GM18520 (cell line): ENCODE data around the gene ARID4B.
"Not testable (repeated sequence)": the region's sequence is repeated elsewhere in the genome, so short reads cannot be mapped to it uniquely, and the experiment has no call there.

Experiments used
- ATAC-seq: cut with Tn5 transposase; IDR thresholded peaks from one replicate; pipeline ENCODE4 v1.9.1; 2021; ENCODE audit not compliant: unreplicated experiment

Gene ARID4B

DNA sequence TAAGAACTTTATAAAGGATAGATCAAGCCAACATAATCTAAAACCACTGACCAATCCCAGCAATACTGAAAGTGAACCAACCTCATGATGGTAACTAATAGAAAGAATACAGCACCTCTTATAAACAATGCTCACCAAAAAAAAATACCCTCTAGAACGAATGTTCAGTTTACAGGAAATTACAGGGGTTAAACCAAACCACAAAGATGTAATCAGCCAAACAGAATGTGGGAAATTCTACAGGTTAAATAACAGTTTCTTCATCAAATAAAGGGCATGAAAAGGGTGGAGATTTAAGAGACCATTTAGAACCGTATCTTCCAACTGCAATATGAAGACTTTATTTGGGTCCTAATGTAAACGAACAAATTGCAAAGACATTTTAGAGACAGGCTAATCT is 30.4 kb downstream of the ARID4B start:
- ATAC-seq: peak; percentile 85

- ATAC-seq: no peak
Measured at GRCh38 chr1:235296729-235297128, 31.2 kb downstream of the ARID4B start.

DNA sequence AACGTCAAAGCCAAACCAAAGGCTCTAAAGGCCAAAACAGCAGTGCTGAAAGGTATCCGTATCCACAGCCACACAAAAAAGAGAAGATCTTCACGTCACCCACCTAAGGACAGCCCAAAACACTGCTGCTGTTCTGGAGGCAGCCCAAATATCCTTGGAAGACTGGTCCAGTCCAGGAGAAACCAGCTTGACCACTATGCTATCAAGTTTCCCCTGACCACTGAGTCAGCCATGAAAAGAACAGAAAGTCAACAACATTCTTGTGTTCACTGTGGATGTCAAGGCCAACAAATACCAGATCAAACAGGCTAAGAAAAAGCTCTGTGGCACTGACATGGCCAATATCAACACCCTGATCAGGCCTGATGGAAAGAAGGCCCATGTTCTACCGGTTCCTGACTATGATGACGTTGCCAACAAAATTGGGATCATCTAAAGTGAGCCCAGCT is 32.1 kb downstream of the ARID4B start:
- ATAC-seq: no peak

- no peak for ATAC-seq
Measured at GRCh38 chr1:235293322-235293942, 34.5 kb downstream of the ARID4B start.

DNA sequence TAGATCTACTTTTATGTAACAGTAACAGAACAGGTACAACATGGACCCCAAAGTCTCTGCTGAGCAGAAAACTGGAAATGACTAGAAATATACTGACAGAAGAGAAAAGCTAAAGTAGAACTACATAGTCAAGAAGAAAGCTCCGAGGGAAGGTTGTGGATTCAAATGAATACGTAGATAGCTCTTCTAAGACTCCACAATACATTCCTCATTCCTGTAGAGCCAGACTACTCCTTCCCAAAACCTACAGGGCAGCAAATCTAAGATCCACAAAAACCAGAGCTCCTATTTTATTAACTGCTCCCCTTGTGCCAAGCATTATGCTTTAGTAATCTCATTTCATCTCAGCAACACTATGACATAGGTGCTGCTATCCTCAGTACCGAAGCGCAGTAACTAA is 35.2 kb downstream of the ARID4B start:
- ATAC-seq: no peak

- ATAC-seq: no peak
Measured at GRCh38 chr1:235291599-235292091, 36.3 kb downstream of the ARID4B start.

DNA sequence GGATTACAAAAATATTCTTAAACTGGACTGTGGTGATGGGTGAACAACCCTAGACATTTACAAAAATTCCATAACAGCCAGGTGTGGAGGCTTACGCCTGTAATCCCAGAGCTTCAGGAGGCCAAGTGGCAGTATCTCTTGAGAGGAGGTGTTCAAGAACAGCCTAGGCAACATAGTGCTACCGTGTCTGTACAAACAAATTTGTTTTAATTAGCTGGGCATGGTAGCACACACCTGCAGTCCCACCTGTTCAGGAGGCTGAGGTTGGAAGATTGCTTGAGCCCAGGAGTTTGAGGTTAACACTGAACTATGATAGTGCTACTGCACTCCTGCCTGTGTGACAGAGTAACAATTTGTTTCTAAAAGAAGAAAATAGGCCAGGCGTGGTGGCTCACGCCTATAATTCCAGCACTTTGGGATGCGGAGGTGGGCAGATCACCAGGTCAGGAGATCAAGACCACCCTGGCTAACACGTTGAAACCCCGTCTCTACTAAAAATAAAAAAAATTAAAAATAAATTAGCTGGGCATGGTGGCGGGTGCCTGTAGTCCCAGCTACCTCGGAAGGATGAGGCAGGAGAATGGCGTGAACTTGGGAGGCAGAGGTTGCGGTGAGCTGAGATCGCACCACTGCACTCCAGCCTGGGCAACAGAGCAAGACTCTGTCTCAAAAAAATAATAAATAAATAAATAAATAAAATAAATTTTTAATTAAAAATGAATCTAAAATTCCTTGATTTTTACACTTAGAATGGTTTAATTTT is 37.1 kb downstream of the ARID4B start:
- ATAC-seq: no peak

GRCh38 chr1:235289859-235290739 is 37.9 kb downstream of the ARID4B start:
- no peak for ATAC-seq

DNA sequence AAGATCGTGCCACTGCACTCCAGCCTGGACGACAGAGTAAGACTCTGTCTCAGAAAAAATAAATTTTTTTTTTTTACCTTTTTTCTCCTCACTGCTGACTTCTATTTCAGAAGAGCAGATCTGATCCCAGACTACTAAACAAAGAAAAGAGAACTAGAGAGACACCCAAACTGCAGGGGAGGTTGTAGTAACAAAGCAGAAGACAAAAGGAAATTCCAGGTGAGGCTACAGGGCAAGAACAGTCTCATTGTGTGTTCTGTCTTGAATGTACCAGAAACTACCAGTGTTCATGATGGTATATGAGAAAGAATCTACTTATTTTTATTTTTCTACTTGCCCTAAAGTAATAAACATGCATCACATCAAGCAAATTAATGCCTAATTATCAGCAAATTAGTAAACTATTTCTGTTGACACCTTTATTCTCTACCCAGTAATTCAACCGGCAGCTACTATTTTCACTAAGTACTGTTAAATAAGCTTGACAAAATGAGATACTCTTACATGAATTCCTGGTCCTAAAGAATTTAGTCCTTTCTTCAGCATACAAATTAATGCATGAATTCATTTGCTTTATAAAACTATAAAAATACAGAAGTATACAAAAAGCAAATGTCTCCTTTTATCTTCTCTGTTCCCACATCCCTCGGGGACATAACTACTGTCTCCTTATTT is 40.6 kb downstream of the ARID4B start:
- no peak for ATAC-seq

DNA sequence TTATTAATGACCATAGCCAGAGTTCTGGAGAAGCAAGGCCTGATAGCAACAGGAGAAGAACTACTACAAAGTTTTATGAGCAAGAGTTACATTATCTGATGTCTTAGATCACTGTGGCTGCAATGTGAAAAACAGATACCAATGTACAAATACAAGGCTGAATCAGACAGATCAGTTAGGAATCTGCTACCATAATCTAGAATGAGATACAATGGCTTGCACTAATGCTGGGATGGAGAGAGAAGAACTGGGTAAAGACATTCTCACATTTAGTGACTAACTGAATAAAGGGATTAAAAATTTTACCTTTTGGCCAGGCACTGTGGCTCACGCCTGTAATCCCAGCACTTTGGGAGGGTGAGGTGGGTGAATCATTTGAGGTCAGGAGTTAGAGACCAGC is 41.3 kb downstream of the ARID4B start:
- no peak for ATAC-seq

DNA sequence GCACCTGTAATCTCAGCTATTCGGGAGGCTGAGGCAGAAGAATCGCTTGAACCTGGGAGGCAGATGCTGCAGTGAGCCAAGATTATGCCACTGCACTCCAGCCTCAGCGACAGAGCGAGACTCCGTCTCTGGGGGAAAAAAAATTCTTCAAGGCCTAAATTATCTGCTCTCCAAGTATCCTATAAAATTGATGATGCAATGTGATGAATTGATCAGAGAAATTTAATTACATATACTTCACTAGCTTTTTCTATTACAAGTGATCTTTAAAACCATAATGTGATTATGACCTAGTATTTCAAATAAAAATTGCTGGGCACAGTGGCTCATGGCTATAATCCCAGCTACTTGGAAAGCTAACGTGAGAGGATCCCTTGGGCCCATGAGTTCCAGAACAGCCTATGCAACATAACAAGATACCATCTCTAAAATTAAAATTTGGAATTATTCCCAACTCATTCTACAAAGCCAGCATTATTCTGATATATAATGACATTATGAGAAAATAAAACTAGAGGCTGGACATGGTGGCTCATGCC is 43.7 kb downstream of the ARID4B start:
- no peak for ATAC-seq

DNA sequence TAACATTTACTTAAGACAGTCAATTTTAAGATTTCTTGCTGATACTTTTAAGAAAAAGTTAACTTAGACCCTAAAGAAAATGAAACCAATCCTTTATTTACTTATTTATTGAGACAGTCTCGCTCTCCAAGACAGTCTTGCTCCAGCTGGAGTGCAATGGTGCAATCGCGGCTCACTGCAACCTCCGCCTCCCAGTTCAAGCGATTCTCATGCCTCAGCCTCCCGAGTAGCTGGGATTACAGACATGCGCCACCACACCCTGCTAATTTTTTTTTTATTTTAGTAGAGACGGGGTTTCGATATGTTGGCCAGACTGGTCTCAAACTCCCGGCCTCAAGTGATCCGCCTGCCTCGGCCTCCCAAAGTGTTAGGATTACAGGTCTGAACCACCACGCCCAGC is 44.3 kb downstream of the ARID4B start:
- not testable (repeated sequence) for ATAC-seq

GRCh38 chr1:235280467-235280866 is 47.5 kb downstream of the ARID4B start:
- no peak for ATAC-seq

DNA sequence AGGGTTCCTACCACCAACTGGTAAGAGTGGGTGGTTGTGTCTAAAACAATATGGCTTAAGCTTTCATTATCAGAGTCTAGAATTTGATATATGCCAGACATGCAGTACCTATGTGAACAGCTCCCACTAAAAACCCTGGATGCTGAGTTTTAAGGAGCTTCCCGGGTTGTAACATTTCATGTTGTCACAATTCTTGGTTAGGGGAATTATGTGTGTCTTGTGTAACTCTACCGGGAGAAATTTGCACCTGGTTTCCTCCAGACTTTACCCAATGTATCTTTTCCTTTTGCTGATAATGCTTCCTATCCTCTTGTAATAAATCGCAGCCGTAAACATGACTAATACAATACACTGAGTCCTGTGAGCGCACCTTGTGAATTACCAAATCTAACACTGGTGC is 48.3 kb downstream of the ARID4B start:
- ATAC-seq: no peak

GRCh38 chr1:235278915-235279292 is 49.1 kb downstream of the ARID4B start:
- ATAC-seq: no peak

DNA sequence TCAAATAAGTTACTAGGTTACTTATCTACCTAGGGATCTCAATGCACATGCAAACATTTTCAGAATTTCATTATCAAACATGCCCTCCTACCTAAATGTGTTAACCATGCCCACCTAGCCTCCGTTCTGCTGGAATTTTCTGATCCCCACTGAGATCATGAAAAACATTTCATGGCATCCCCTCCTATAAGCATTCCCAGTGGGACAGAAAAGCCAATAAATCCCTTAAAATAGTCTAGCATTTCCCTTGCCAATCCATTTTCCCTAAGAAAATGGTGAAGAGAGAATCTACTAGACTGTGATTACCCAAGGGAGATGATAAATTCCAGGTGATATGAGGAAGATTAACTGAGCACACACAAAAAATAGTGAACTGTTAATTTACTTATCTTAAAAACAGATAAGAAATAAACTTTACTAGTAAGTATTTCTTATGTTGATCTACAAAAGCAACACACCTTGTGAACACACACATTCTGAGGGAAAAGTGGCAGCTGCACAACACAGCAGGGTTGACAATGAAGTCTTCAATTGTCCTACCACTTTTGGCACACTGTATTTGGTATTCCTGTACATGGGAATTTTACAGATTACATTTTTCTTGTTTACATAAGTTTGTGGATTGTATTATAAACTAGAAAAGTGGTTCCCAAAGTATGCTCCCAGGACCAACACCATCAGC is 49.6 kb downstream of the ARID4B start:
- ATAC-seq: no peak

DNA sequence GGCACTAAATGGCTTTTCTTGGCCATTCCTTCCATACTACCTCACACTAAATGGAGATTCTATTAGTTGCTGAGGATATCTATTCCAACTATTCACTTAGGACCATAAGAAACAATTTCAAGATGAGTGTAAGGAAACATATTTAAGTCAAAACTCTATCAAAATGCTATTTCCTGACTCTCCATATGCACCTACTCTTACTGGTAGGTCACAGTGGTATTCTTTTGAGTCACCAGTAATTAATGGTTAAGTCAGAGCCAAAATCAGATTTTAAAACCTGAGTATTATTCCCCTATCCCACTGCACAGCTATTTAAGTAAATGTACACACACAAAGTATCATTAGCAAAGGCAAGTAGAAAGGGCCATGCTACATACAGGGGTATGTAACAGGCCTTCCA is 50.3 kb downstream of the ARID4B start:
- ATAC-seq: no peak

GRCh38 chr1:235275836-235276235 is 52.1 kb downstream of the ARID4B start:
- ATAC-seq: no peak

- no peak for ATAC-seq
Measured at GRCh38 chr1:235275223-235275622, 52.8 kb downstream of the ARID4B start.

DNA sequence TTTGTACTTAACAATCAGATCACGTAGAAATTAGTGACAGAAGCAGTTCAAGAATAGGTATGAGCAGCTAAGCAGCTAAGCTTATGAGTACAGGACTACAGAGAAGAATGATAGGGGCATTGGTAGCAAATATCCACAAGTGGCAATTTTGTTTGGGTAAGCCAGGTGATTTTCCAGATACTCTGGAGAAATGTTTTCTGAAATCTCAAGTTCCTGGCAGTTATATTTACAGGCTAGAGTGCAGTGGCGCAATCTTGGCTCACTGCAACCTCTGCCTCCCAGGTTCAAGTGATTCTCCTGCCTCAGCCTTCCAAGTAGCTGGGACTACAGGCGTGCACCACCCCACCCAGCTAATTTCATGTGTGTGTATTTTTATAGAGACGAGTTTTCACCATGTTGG is 55.1 kb downstream of the ARID4B start:
- ATAC-seq: no peak
